ENCODE measurements around the gene TBC1D1.

GRCh38 chr4:38060829-38061431 lies 170.0 kb downstream of the TBC1D1 start:
- no peak for TF ChIP-seq CTCF (IDR thresholded peaks at IDR 0.05)
- TF ChIP-seq POLR2A (IDR thresholded peaks at IDR 0.05): no peak

All from body of pancreas (tissue), 4 donors.